HG03025 (cell line): ENCODE data around the gene CSNK1G2.

Source experiments
- ATAC-seq: cut with Tn5 transposase; IDR thresholded peaks from one replicate; pipeline ENCODE4 v1.9.1; 2021; ENCODE audit warnings: mild to moderate bottlenecking, moderate library complexity; ENCODE audit not compliant: unreplicated experiment, low FRiP score

CSNK1G2 gene

GRCh38 chr19:1943661-1944087, 2.7 kb downstream of the CSNK1G2 start:
- ATAC-seq = no peak

GRCh38 chr19:1944088-1944915, 3.3 kb downstream of the CSNK1G2 start:
- no peak for ATAC-seq

- ATAC-seq = no peak
These were observed 4.1 kb downstream of the CSNK1G2 start for GRCh38 chr19:1944916-1945561.

- no peak for ATAC-seq
These were observed 4.9 kb downstream of the CSNK1G2 start for GRCh38 chr19:1945899-1946298.

GRCh38 chr19:1947651-1948209, 6.8 kb downstream of the CSNK1G2 start:
- ATAC-seq = no peak

- no peak for ATAC-seq
These were observed 8.5 kb downstream of the CSNK1G2 start for GRCh38 chr19:1949304-1950101.

GRCh38 chr19:1950640-1951039, 9.7 kb downstream of the CSNK1G2 start:
- no peak for ATAC-seq

GRCh38 chr19:1952635-1953034, 11.7 kb downstream of the CSNK1G2 start:
- no peak for ATAC-seq

GRCh38 chr19:1953037-1953436, 12.1 kb downstream of the CSNK1G2 start:
- ATAC-seq = no peak

- no peak for ATAC-seq
These were observed 12.6 kb downstream of the CSNK1G2 start for GRCh38 chr19:1953441-1954094.

- ATAC-seq = no peak
These were observed 13.6 kb downstream of the CSNK1G2 start for GRCh38 chr19:1954532-1954933.

GRCh38 chr19:1955171-1956121, 14.5 kb downstream of the CSNK1G2 start:
- ATAC-seq = no peak

- no peak for ATAC-seq
These were observed 15.1 kb downstream of the CSNK1G2 start for GRCh38 chr19:1956122-1956494.

GRCh38 chr19:1956868-1957492, 16.0 kb downstream of the CSNK1G2 start:
- ATAC-seq = no peak

GRCh38 chr19:1957562-1958248, 16.7 kb downstream of the CSNK1G2 start:
- no peak for ATAC-seq

- no peak for ATAC-seq
These were observed 19.1 kb downstream of the CSNK1G2 start for GRCh38 chr19:1959928-1960589.

GRCh38 chr19:1961000-1961883, 20.3 kb downstream of the CSNK1G2 start:
- ATAC-seq = no peak
